Ishikawa (cell line): Measurements from ENCODE around the gene WDR72.

ENCODE experiments used
- CEBPB ChIP-seq: IDR thresholded peaks from 2 replicates; pipeline ENCODE4 v1.6.1; 2012
- EGR1 ChIP-seq: IDR thresholded peaks from 2 replicates; pipeline ENCODE4 v1.6.1; 2012
- EP300 ChIP-seq: IDR thresholded peaks from 2 replicates; pipeline ENCODE4 v1.6.1; 2012; ENCODE audit warnings: borderline replicate concordance
- FOXM1 ChIP-seq: IDR thresholded peaks from 2 replicates; pipeline ENCODE4 v1.6.1; 2012; ENCODE audit warnings: low read depth, borderline replicate concordance
- TAF1 ChIP-seq: IDR thresholded peaks from 2 replicates; pipeline ENCODE4 v1.6.1; 2012; ENCODE audit warnings: low read depth, mild to moderate bottlenecking
- TCF12 ChIP-seq: IDR thresholded peaks from 2 replicates; pipeline ENCODE4 v1.6.1; 2012; ENCODE audit warnings: low read depth
- TEAD4 ChIP-seq: IDR thresholded peaks from 2 replicates; pipeline ENCODE4 v1.6.1; 2012
- USF1 ChIP-seq: IDR thresholded peaks from 2 replicates; pipeline ENCODE4 v1.6.1; 2012
- YY1 ChIP-seq: IDR thresholded peaks from 2 replicates; pipeline ENCODE4 v1.6.1; 2012; ENCODE audit warnings: low read depth
- TF ChIP-seq, protein P1 (sequence below): IDR thresholded peaks from 2 replicates; pipeline ENCODE4 v1.6.1; 2012; ENCODE audit warnings: low read depth, mild to moderate bottlenecking

DNA sequence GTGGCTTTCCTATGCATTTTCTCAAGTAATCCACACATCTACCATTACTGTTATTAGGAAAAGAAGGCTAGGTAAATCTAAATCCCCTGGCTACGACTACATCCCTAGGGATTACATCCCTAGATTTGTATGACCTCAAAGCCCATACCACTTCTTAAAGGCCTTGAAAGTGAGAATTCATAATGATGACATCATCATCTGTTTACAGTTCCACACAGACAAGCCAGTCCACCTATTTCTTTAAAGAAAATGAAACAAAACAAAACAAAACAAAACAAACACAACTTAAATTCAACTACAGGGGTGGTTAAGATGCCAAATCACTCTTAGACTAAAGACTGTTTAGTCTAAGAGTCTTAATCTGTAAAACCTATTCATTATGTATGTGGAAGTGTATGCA lies 5.7 kb downstream of the WDR72 start:
- TF ChIP-seq TEAD4, result no peak
- TF ChIP-seq, protein P1, sequence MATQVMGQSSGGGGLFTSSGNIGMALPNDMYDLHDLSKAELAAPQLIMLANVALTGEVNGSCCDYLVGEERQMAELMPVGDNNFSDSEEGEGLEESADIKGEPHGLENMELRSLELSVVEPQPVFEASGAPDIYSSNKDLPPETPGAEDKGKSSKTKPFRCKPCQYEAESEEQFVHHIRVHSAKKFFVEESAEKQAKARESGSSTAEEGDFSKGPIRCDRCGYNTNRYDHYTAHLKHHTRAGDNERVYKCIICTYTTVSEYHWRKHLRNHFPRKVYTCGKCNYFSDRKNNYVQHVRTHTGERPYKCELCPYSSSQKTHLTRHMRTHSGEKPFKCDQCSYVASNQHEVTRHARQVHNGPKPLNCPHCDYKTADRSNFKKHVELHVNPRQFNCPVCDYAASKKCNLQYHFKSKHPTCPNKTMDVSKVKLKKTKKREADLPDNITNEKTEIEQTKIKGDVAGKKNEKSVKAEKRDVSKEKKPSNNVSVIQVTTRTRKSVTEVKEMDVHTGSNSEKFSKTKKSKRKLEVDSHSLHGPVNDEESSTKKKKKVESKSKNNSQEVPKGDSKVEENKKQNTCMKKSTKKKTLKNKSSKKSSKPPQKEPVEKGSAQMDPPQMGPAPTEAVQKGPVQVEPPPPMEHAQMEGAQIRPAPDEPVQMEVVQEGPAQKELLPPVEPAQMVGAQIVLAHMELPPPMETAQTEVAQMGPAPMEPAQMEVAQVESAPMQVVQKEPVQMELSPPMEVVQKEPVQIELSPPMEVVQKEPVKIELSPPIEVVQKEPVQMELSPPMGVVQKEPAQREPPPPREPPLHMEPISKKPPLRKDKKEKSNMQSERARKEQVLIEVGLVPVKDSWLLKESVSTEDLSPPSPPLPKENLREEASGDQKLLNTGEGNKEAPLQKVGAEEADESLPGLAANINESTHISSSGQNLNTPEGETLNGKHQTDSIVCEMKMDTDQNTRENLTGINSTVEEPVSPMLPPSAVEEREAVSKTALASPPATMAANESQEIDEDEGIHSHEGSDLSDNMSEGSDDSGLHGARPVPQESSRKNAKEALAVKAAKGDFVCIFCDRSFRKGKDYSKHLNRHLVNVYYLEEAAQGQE, result no peak
- TF ChIP-seq CEBPB, result no peak
- TF ChIP-seq YY1, result no peak
- TF ChIP-seq EP300, result no peak
- no peak for TF ChIP-seq EGR1
- no peak for TF ChIP-seq TAF1
- TF ChIP-seq TCF12, result no peak
- no peak for TF ChIP-seq FOXM1
- TF ChIP-seq USF1, result no peak
